ENCODE measurements around the gene KIZ. TPM values are rescaled to one million over a fixed set of nuclear protein-coding genes. Genes with fewer than 3 reads are reported as not detected.

Gene KIZ
- total RNA-seq, 1 experiment from 2014 or later, result 9.1 TPM

DNA sequence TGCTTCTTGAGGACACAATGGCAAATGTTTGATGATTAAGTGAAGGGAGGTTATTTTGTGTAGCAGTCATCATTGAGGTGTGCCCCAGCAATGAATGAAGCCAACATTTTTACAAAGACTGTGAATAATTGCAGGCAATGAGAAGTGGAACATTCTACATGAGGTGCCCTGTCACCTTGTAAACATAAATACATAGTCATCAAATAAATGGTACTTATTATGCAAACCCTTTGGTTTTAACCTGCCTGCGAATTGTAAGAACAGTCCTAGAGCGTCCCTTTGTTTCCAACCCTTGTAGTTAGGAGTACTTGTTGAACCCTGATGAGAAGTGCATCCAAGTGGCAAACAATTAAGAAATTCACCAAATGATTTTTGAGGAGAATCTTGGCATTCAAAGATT is 7.1 kb upstream of the KIZ start:
- no TSS peak for BruUV-seq (replicated peaks)
- TF ChIP-seq, protein P1, sequence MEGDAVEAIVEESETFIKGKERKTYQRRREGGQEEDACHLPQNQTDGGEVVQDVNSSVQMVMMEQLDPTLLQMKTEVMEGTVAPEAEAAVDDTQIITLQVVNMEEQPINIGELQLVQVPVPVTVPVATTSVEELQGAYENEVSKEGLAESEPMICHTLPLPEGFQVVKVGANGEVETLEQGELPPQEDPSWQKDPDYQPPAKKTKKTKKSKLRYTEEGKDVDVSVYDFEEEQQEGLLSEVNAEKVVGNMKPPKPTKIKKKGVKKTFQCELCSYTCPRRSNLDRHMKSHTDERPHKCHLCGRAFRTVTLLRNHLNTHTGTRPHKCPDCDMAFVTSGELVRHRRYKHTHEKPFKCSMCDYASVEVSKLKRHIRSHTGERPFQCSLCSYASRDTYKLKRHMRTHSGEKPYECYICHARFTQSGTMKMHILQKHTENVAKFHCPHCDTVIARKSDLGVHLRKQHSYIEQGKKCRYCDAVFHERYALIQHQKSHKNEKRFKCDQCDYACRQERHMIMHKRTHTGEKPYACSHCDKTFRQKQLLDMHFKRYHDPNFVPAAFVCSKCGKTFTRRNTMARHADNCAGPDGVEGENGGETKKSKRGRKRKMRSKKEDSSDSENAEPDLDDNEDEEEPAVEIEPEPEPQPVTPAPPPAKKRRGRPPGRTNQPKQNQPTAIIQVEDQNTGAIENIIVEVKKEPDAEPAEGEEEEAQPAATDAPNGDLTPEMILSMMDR (conservative IDR thresholded peaks at IDR 0.05; ENCODE audit: low read depth, low read length), result no peak
- no peak for TF ChIP-seq EZH2 (IDR thresholded peaks at IDR 0.05; ENCODE audit: borderline replicate concordance, low read depth, low read length, poor library complexity, severe bottlenecking)
- ChIA-PET CTCF (no interaction called here), POLR2A (ENCODE audit: low non-redundant PET) (no interaction called here)
- intact Hi-C loops (cut with micrococcal nuclease; ENCODE audit: unreplicated experiment), result no loop called here
- DNase-seq (ENCODE audit: low spot score), result no peak
- H3K27me3 ChIP-seq (replicated peaks; ENCODE audit: insufficient read depth, low read depth, low read length, poor library complexity), result peaks cover 26% of the 10 kb centered on the region
- no peak overlapping the region for H3K27ac ChIP-seq (ENCODE audit: low read depth, low read length, poor library complexity, severe bottlenecking)
- H3K36me3 ChIP-seq (ENCODE audit: insufficient read depth, low read length, poor library complexity, severe bottlenecking), result no peaks in the 10 kb centered on the region
- no peaks in the 10 kb centered on the region for H3K9me3 ChIP-seq (ENCODE audit: low read depth, low read length, poor library complexity, severe bottlenecking)
- no peak overlapping the region for H3K4me3 ChIP-seq (ENCODE audit: low read depth, low read length, poor library complexity, severe bottlenecking)
- H3K4me1 ChIP-seq (ENCODE audit: insufficient read depth, low read length, poor library complexity, severe bottlenecking), result no peaks in the 10 kb centered on the region

DNA sequence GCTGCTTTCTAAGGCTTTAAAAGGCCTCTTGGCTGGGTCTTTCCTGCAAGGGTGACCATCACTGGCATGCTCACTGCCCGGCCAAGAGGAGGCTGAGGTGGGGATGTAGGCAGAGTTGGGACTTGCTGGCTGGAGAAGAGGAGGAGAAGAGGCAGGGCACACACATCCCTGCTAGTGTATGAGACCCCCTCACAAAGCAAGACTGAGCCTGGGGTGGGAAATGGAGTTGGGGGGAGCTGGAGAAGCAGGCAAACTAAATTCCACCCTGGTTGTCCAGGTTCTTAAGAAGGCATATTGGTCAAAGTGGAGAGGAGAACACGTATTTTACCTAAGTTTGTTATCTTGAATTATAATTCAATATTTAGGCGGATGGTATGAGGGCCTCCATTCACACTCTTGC is 1.7 kb upstream of the KIZ start:
- H3K27ac ChIP-seq (ENCODE audit: low read depth, low read length, poor library complexity, severe bottlenecking), result no peak overlapping the region
- POLR2A ChIA-PET (ENCODE audit: low non-redundant PET), result no interaction called here
- H3K4me1 ChIP-seq (ENCODE audit: insufficient read depth, low read length, poor library complexity, severe bottlenecking), result peaks cover 3% of the 10 kb centered on the region
- intact Hi-C loops (cut with micrococcal nuclease; ENCODE audit: unreplicated experiment), result no loop called here
- H3K4me3 ChIP-seq (ENCODE audit: low read depth, low read length, poor library complexity, severe bottlenecking), result no peak overlapping the region
- CTCF ChIA-PET, result no interaction called here
- no peaks in the 10 kb centered on the region for H3K36me3 ChIP-seq (ENCODE audit: insufficient read depth, low read length, poor library complexity, severe bottlenecking)
- BruUV-seq (replicated peaks), result no TSS peak
- no peaks in the 10 kb centered on the region for H3K9me3 ChIP-seq (ENCODE audit: low read depth, low read length, poor library complexity, severe bottlenecking)
- TF ChIP-seq EZH2 (IDR thresholded peaks at IDR 0.05; ENCODE audit: borderline replicate concordance, low read depth, low read length, poor library complexity, severe bottlenecking), result no peak
- TF ChIP-seq, protein P1 (conservative IDR thresholded peaks at IDR 0.05; ENCODE audit: low read depth, low read length), result no peak
- H3K27me3 ChIP-seq (replicated peaks; ENCODE audit: insufficient read depth, low read depth, low read length, poor library complexity), result peaks cover under 1% of the 10 kb centered on the region
- DNase-seq (ENCODE audit: low spot score), result no peak

DNA sequence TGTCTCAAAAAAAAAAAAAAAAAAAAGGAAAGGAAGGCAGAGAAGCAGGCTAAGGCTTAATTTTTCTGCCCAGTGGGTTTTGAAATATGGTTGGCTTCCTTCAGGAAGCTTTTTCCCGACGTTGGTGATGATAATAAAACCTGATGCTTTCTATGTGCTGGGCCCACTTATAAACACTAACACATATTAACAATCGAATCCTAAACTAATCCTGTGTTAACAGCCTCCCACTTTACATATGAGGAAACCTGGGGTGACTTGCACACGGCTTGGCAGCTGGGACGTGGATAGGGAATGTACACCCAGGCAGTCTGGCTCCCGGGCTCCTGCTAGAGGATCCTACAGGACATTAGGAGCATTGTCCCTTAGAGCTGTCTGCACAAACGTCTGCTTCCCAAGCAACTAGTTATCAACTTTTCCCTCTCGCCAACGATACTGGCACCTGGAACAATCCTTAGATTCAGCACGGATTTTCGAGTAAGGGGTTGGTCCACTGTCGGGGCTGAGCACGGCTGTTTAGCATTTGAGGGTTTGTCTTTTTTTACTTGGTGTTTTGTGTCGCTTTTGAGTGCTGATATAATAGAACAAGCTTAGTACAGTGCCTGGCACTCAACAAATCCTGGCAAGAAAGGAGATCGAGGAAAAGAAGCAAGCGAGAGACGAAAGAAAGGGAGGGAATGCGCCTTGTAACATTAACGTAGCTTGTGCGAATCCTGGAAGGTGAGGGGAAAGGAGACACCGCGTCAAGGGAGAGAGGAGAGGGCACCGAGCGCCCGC is 622 bp upstream of the KIZ start:
- no peaks in the 10 kb centered on the region for H3K36me3 ChIP-seq (ENCODE audit: insufficient read depth, low read length, poor library complexity, severe bottlenecking)
- BruUV-seq (replicated peaks), result no TSS peak
- H3K27ac ChIP-seq (ENCODE audit: low read depth, low read length, poor library complexity, severe bottlenecking), result no peak overlapping the region

DNA sequence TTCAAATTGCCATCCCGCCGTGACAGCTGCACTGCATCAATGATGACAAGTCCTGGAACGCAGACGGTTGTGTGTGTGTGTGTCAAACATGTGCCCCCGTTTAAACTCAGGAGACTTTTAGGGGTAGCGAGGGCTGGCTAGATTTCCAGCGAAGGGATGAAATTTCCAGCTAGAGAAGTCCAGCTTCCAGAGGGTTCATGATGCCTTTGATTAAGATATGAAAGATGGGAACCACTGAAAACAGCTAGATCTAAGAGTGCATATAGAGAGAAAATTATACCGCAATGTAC is 644 bp downstream of the KIZ start:
- TSS peak; percentile 63 for BruUV-seq (replicated peaks)
- H3K9me3 ChIP-seq (ENCODE audit: low read depth, low read length, poor library complexity, severe bottlenecking), result no peaks in the 10 kb centered on the region
- TF ChIP-seq EZH2 (IDR thresholded peaks at IDR 0.05; ENCODE audit: borderline replicate concordance, low read depth, low read length, poor library complexity, severe bottlenecking), result no peak
- TF ChIP-seq, protein P1 (conservative IDR thresholded peaks at IDR 0.05; ENCODE audit: low read depth, low read length), result no peak
- peak overlapping the region; percentile 57 for H3K27ac ChIP-seq (ENCODE audit: low read depth, low read length, poor library complexity, severe bottlenecking)
- CTCF ChIA-PET, result no interaction called here
- H3K36me3 ChIP-seq (ENCODE audit: insufficient read depth, low read length, poor library complexity, severe bottlenecking), result no peaks in the 10 kb centered on the region
- peak overlapping the region; percentile 98 for H3K4me3 ChIP-seq (ENCODE audit: low read depth, low read length, poor library complexity, severe bottlenecking)
- peaks cover 3% of the 10 kb centered on the region for H3K4me1 ChIP-seq (ENCODE audit: insufficient read depth, low read length, poor library complexity, severe bottlenecking)
- POLR2A ChIA-PET (ENCODE audit: low non-redundant PET), result no interaction called here
- intact Hi-C loops (cut with micrococcal nuclease; ENCODE audit: unreplicated experiment), result no loop called here
- no peak for DNase-seq (ENCODE audit: low spot score)
- no peaks in the 10 kb centered on the region for H3K27me3 ChIP-seq (replicated peaks; ENCODE audit: insufficient read depth, low read depth, low read length, poor library complexity)

More for the DNA sequence above, 622 bp upstream of the KIZ start:
- ChIA-PET POLR2A (ENCODE audit: low non-redundant PET) (no interaction called here), CTCF (interaction anchor here (0.7 kb wide), 1 partner anchor 456 kb away, joined by 3 read pairs; no protein-coding TSS in a partner anchor)
- no peak for TF ChIP-seq EZH2 (IDR thresholded peaks at IDR 0.05; ENCODE audit: borderline replicate concordance, low read depth, low read length, poor library complexity, severe bottlenecking)
- peak; percentile 55 for DNase-seq (ENCODE audit: low spot score)
- Histone ChIP-seq H3K27me3 (replicated peaks; ENCODE audit: insufficient read depth, low read depth, low read length, poor library complexity) (no peaks in the 10 kb centered on the region), H3K9me3 (ENCODE audit: low read depth, low read length, poor library complexity, severe bottlenecking) (no peaks in the 10 kb centered on the region), H3K4me3 (ENCODE audit: low read depth, low read length, poor library complexity, severe bottlenecking) (peak overlapping the region; percentile 98), H3K4me1 (ENCODE audit: insufficient read depth, low read length, poor library complexity, severe bottlenecking) (peaks cover 3% of the 10 kb centered on the region)
- intact Hi-C loops (cut with micrococcal nuclease; ENCODE audit: unreplicated experiment), result no loop called here

Measured in A673 (cell line).